B cell (primary cell): Measurements from ENCODE around the gene TGFBR3L. TPM values are rescaled to one million over a fixed set of nuclear protein-coding genes. Genes with fewer than 3 reads are reported as not detected.

Experiments
- ATAC-seq: fragments of 200-7000 bp; cut with Tn5 transposase; one replicate; pipeline ENCODE4 v1.10.0; 2021; ENCODE audit warnings: low read depth, mild to moderate bottlenecking, moderate number of reproducible peaks, moderate library complexity
- CTCF ChIA-PET: fragments of 350-600 bp; sonication (Branson Sonifier 250); formaldehyde crosslinking; loops from one replicate; lab custom pipeline; 2021; ENCODE audit warnings: antibody characterized with exemption, inconsistent platforms; lab: Charles Lee
- POLR2A ChIA-PET: fragments of 350-600 bp; sonication (Branson Sonifier 250); formaldehyde crosslinking; loops from one replicate; lab custom pipeline; 2021; ENCODE audit warnings: antibody characterized with exemption; lab: Charles Lee
- DNase-seq: peaks from one replicate; pipeline ENCODE4 v3.0.0; 2013
- H2AFZ ChIP-seq: 2 replicates; pipeline ENCODE4 v1.6.1; 2012; ENCODE audit warnings: mild to moderate bottlenecking, low read depth, low read length; ENCODE audit not compliant: insufficient read depth, poor library complexity, severe bottlenecking
- H3K27ac ChIP-seq, 2 donors: 1 replicate in 1 of 2; 2 replicates in 1 of 2; pipeline ENCODE4 v1.5.1; 2012 to 2013; ENCODE audit warnings: low read length in 2 of 2, mild to moderate bottlenecking in 2 of 2, moderate library complexity in 1 of 2
- H3K27me3 ChIP-seq, 4 experiments: fragments of 200-600 bp in 1 of 4; sonication (generic) in 1 of 4; replicated peaks in 1 of 4; 1 replicate in 2 of 4; 2 replicates in 2 of 4; pipeline versions ENCODE4 v1.6.1 to v1.7.0; 2013 to 2016; ENCODE audit warnings: low read length in 3 of 4, mild to moderate bottlenecking in 2 of 4, mixed read lengths in 1 of 4, moderate library complexity in 1 of 4; ENCODE audit not compliant: insufficient read depth in 4 of 4, control insufficient read depth in 3 of 4; ENCODE audit errors: control extremely low read depth in 1 of 4
- H3K36me3 ChIP-seq, 2 experiments: replicated peaks in 1 of 2; 1 replicate in 1 of 2; 2 replicates in 1 of 2; pipeline versions ENCODE4 v1.6.1 to v1.7.1; 2013; ENCODE audit warnings: low read length in 1 of 2; ENCODE audit not compliant: insufficient read depth in 2 of 2, control insufficient read depth in 1 of 2; ENCODE audit errors: control extremely low read depth in 1 of 2, extremely low read depth in 1 of 2
- H3K4me1 ChIP-seq, 2 donors: fragments of 200-600 bp in 1 of 2; sonication (generic) in 1 of 2; 1 replicate in 1 of 2; 2 replicates in 1 of 2; pipeline versions ENCODE4 v1.5.1 to v1.6.1; 2013 to 2017; ENCODE audit warnings: low read length in 2 of 2; ENCODE audit not compliant: control insufficient read depth in 2 of 2, insufficient read depth in 2 of 2
- H3K4me2 ChIP-seq: replicated peaks from 2 replicates; pipeline ENCODE3; 2012; ENCODE audit warnings: mild to moderate bottlenecking, low read depth, low read length; ENCODE audit not compliant: poor library complexity, severe bottlenecking
- H3K4me3 ChIP-seq, 5 experiments: fragments of 200-600 bp in 1 of 5; sonication (generic) in 1 of 5; 1 replicate in 3 of 5; 2 replicates in 2 of 5; pipeline versions ENCODE4 v1.5.1 to v1.7.0; 2011 to 2016; ENCODE audit warnings: low read length in 4 of 5, mild to moderate bottlenecking in 4 of 5, low read depth in 2 of 5, control low read depth in 1 of 5, moderate library complexity in 1 of 5; ENCODE audit not compliant: insufficient read depth in 1 of 5; ENCODE audit errors: control extremely low read depth in 1 of 5, extremely low read depth in 1 of 5
- H3K79me2 ChIP-seq: fragments of 200-600 bp; sonication (generic); one replicate; pipeline ENCODE4 v1.6.0; 2016; ENCODE audit warnings: low read length; ENCODE audit not compliant: control insufficient read depth, insufficient read depth
- H3K9ac ChIP-seq: fragments of 200-600 bp; sonication (generic); 2 replicates; pipeline ENCODE4 v1.6.1; 2017; ENCODE audit warnings: mild to moderate bottlenecking, low read length, moderate library complexity
- H3K9me3 ChIP-seq, 3 donors: one replicate each; pipeline versions ENCODE4 v1.6.1 to v1.7.1; 2013; ENCODE audit warnings: low read length in 2 of 3; ENCODE audit not compliant: control insufficient read depth in 2 of 3, insufficient read depth in 1 of 3; ENCODE audit errors: control extremely low read depth in 1 of 3
- H4K20me1 ChIP-seq: 2 replicates; pipeline ENCODE4 v1.6.0; 2012; ENCODE audit warnings: mild to moderate bottlenecking, low read length; ENCODE audit not compliant: insufficient read depth, control insufficient read depth, poor library complexity, severe bottlenecking
- H3K27ac Mint-ChIP-seq: one replicate; pipeline ENCODE4 v1.8.0; 2021; ENCODE audit warnings: mixed read lengths
- H3K27me3 Mint-ChIP-seq: one replicate; pipeline ENCODE4 v1.8.0; 2021; ENCODE audit warnings: mixed read lengths
- H3K4me1 Mint-ChIP-seq: one replicate; pipeline ENCODE4 v1.8.0; 2021; ENCODE audit warnings: mixed read lengths
- H3K4me3 Mint-ChIP-seq: one replicate; pipeline ENCODE4 v1.8.0; 2021; ENCODE audit warnings: mixed read lengths
- H3K9me3 Mint-ChIP-seq: one replicate; pipeline ENCODE4 v1.8.0; 2022; ENCODE audit warnings: mixed read lengths; ENCODE audit not compliant: insufficient read depth
- CTCF ChIP-seq: fragments of 200-600 bp; IDR thresholded peaks from one replicate; pipeline ENCODE4 v1.8.0; 2022; ENCODE audit warnings: antibody characterized with exemption, mild to moderate bottlenecking
- EZH2 ChIP-seq: IDR thresholded peaks from 2 replicates; pipeline ENCODE4 v1.6.1; 2012; ENCODE audit warnings: borderline replicate concordance, low read depth, mild to moderate bottlenecking, moderate library complexity, low read length; ENCODE audit not compliant: insufficient read depth, poor library complexity, severe bottlenecking
- WGBS: methylation state at CpG from one replicate; pipeline ENCODE4 v1.1.5; 2013; ENCODE audit warnings: missing lambda C conversion rate; ENCODE audit not compliant: insufficient coverage; 5-methylcytosine and 5-hydroxymethylcytosine counted together
- intact Hi-C: fragments of 100-400 bp; cut with micrococcal nuclease; formaldehyde crosslinking; loops from one replicate; pipeline ENCODE4 v1.10.0; 2022
- polyA plus RNA-seq: library from polyadenylated mRNA; depleted of rRNA; stranded (reverse); fragments of >200 nt; gene quantifications from 2 replicates; pipeline ENCODE4 v1.2.3, GENCODE V29; 2012
- total RNA-seq, 2 donors: library from RNA; stranded (reverse); fragments of 120-200 nt in 1 of 2; gene quantifications; 1 replicate in 1 of 2; 2 replicates in 1 of 2; pipeline versions ENCODE4 v1.2.3 to v1.2.4, GENCODE V29; 2013 to 2022

TGFBR3L gene
- total and polyA plus RNA-seq, 2 donors (not counting 1 experiment from before 2014, with no cell fraction given) = 0.21 to 0.22 TPM

GRCh38 chr19:7920519-7921301 lies 6.1 kb downstream of the TGFBR3L start:
- Mint-ChIP-seq H3K27me3 (peaks cover 17% of the 10 kb centered on the region), H3K4me3 (peak overlapping the region; percentile 95), H3K27ac (peak overlapping the region; percentile 96), H3K9me3 (no peaks in the 10 kb centered on the region), H3K4me1 (peaks cover 47% of the 10 kb centered on the region)
- H3K27ac ChIP-seq = peak overlapping the region; percentile 73 to 74
- peaks cover 0 to 25% (median 0%) of the 10 kb centered on the region in 3 donors for H3K9me3 ChIP-seq
- peak overlapping the region; percentile 52 to 84 (median 75) for H3K4me3 ChIP-seq
- peaks cover 6% of the 10 kb centered on the region for H3K79me2 ChIP-seq
- peaks cover 52% of the 10 kb centered on the region for H4K20me1 ChIP-seq
- DNase-seq (peak; percentile 99), ATAC-seq (peak; percentile 77)
- ChIA-PET POLR2A (interaction anchor here (0.6 to 2.8 kb wide), 14 partner anchors 9 to 471 kb away, joined by 3 to 29 read pairs (median 5); partner anchors contain the start of genes MAP2K7, NDUFA7, RAB11B and RPS28), CTCF (interaction anchor here (0.9 to 3.8 kb wide), 10 partner anchors 8 to 352 kb away, joined by 3 to 28 read pairs (median 5); partner anchors contain the start of genes CAMSAP3, MAP2K7, PET100 and TIMM44)
- intact Hi-C loops = loop anchor here (1.0 kb wide), 7 partner anchors 17 to 398 kb away; partner anchors contain the start of genes ELAVL1, MAP2K7, MCOLN1 and TIMM44
- under 1% methylated on average over 59 of the region's 62 CpGs for WGBS
- H3K4me1 ChIP-seq = peaks cover 59 to 60% of the 10 kb centered on the region in 2 donors
- H3K36me3 ChIP-seq = peaks cover 0 to 13% of the 10 kb centered on the region in 2 experiments
- peak overlapping the region; percentile 72 for H3K9ac ChIP-seq
- H3K27me3 ChIP-seq = peaks cover 0 to 36% (median 19%) of the 10 kb centered on the region in 4 experiments
- peak overlapping the region; percentile 93 for H3K4me2 ChIP-seq
- TF ChIP-seq CTCF = no peak
- TF ChIP-seq EZH2 = no peak
- peak overlapping the region; percentile 92 for H2AFZ ChIP-seq
